RPMI8226 (cell line): ENCODE measurements around the gene APPL2.
"Not testable (repeated sequence)": the region's sequence is repeated elsewhere in the genome, so short reads cannot be mapped to it uniquely, and the experiment has no call there.

Experiments
- DNase-seq: peaks from one replicate; pipeline ENCODE4 v3.0.0-alpha.2; 2015

Gene APPL2

DNA sequence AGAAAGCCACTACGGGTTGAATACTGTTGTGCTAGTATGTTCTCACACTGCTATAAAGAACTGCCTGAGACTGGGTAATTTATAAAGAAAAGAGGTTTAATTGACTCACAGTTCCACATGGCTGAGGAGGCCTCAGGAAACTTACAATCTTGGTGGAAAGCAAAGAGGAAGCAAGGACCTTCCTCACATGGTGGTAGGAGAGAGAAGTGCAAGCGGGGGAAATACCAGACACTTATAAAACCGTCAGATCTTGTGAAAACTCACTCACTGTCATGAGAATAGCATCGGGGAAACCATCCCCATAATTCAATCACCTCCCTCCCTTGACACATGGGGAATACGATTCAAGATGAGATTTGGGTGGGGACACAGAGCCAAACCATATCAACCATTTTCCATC is 20.5 kb upstream of the APPL2 start:
- not testable (repeated sequence) for DNase-seq

DNA sequence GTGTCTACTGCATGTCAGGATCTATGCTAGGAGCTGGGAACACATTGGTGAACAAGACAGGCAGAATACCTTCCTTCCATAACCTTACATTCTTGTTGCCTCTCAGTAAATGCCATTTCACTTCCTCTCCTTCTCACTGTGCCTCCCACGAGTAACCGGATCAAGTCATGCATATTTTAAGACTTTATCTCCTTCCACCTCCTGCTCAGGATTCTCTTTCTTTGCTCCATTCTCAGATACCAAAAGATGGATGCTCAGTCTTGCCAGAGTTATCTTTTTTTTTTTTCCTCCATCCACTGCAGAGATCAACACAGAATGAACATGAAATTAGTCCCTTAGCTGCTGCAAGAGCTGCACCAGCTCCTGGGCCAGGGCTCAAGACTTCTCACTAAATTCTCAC is 20.0 kb upstream of the APPL2 start:
- no peak for DNase-seq

- DNase-seq = no peak
Measured at GRCh38 chr12:105253866-105254513, 18.0 kb upstream of the APPL2 start.

DNA sequence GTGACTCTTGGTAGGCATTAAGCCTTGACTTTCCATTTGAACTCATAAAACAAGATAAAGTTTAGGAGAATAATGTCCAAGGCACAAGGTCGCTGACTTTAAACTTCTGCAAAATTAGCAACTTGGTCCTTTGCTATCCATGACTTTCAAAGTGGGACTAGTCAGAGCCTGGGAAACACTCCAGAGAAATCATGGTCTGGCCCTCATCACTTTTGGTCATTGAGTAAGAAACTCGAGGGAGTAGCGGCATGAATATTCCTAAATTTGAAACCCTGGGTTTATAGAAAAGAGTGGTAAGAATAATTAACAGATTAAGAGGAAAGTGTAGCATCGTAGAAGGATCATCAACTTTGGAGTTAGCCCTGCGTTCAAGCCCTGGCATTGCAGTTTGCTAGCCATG is 16.9 kb upstream of the APPL2 start:
- no peak for DNase-seq

DNA sequence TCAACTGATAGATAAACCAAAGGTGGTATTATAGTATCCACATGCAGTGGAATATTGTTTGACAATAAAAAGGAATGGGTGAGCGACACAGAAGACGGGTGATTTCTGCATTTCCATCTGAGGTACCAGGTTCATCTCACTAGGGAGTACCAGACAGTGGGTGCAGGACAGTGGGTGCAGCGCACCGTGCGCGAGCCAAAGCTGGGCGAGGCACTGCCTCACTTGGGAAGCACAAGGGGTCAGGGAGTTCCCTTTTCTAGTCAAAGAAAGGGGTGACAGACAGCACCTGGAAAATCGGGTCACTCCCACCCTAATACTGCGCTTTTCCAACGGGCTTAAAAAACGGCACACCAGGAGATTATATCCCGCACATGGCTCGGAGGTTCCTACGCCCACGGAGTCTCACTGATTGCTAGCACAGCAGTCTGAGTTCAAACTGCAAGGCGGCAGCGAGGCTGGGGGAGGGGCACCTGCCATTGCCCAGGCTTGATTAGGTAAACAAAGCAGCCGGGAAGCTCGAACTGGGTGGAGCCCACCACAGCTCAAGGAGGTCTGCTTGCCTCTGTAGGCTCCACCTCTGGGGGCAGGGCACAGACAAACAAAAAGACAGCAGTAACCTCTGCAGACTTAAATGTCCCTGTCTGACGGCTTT is 9.9 kb upstream of the APPL2 start:
- DNase-seq = not testable (repeated sequence)

- DNase-seq = no peak
Measured at GRCh38 chr12:105245291-105245690, 9.3 kb upstream of the APPL2 start.

DNA sequence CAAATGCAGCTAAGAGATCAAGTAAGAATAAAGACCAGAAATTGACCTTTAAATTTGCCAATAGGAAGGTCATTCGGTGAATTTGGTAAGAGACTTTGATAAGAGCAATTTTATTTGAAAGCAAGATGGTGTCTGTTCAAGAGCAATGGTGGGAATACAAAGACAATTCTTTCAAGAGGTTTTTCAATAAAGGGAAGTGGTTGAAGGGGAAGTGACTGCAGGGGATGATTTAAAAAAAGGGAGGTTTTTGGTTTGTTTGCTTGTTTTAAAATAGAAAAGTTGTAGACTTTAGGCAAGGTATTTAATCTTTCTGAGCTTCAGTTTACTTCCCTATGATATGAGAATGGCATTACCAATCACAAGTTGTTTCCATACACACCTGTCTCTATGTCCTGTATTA is 4.3 kb upstream of the APPL2 start:
- DNase-seq = no peak

- no peak for DNase-seq
Measured at GRCh38 chr12:105239304-105239703, 3.3 kb upstream of the APPL2 start.

DNA sequence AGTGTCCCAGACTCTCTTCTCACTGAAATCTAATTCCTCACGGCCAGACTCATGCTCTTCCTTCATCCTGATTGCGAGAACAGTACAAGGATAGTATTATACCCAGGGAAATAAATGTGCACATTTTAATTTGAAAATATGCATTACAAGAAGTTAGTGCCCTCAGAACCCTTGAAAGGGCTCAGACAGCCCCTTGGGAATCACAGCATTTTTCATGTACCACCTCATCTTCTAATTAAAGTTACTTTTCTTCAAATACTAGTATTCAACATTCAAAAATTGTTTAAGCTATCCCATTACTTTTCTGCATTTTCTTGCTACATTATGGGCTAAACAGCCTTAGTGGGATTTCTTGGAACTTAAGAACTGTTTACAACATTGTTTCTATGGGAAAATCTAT is 1.7 kb upstream of the APPL2 start:
- DNase-seq = no peak

DNA sequence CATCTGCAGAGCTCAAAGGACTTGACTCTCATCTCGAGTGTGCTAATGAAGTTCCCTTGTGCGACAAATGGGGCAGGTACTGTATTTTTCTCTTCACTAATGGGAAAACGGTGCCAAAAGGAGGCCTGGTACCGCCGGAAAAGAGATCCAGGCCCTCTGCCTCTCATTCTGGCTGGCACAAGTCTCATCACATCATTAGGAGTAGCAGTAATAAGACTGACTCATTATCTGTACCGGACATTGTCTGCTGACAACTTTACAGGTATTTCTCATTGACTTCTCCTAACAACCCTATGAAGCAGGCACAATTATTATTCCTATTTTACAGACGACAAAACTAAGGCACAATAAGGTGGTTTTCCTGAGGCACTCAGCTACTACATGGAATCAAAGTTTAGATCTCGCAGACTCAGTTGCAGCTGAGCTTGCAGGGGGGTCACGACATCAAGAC is 668 bp downstream of the APPL2 start:
- DNase-seq = no peak

DNA sequence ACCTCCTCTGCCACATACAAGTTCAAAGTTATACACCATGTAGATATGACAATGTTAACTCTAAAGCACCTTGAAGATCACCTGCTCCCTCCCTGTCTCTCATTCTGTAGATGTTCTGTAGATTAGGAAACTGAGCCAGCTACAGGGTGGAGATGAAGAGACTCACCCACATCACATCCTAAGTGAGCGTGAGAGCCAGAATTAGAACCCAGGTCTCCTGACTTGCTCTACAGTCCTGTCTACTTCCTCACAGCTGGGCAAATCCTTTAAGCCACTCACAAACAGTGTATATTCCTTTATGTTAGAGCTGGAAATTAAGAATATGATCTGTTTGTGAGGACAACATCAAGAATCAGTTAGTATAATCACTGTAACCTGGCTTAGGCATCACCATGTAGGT is 1.8 kb downstream of the APPL2 start:
- no peak for DNase-seq

- no peak for DNase-seq
Measured at GRCh38 chr12:105233041-105233905, 2.7 kb downstream of the APPL2 start.

DNA sequence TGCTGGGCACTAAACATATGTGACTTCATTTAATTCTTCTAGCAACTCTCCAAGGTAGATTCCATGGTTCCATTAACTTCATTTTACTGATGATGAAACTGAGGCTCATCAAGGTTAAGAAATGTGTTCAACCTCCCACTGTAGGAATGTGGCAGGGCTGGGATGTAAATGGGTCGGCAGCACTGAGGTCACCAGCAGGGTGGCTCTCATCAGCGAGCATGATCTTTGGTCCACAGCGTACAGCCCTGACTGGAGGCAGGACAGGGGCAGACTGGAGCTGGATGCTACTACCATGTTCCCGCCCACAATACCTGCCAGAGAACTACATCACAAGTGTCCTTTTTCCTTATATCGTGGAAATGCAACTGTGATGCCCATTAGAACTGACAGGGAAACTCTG is 4.6 kb downstream of the APPL2 start:
- DNase-seq = no peak

- DNase-seq = no peak
Measured at GRCh38 chr12:105229371-105229770, 6.6 kb downstream of the APPL2 start.

DNA sequence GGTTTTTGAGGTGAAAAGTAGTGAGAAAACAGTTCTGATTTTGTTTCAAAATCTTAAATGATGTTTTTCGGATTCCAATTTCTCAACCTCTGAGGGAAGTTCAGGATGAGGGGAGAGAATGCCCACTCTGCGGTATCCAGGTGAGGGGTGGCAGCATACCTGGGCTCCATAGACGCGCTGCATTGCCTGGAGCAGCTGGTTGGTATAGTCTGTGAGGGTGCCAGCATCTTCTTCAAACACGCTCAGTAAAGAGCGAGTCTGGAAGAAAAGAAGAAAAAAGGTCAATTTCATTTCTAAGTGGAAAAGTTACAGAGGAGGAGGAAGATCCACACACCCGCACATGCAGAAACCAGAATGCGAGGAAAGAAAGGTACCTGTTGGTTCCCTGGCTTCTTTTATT is 7.0 kb downstream of the APPL2 start:
- DNase-seq = no peak

DNA sequence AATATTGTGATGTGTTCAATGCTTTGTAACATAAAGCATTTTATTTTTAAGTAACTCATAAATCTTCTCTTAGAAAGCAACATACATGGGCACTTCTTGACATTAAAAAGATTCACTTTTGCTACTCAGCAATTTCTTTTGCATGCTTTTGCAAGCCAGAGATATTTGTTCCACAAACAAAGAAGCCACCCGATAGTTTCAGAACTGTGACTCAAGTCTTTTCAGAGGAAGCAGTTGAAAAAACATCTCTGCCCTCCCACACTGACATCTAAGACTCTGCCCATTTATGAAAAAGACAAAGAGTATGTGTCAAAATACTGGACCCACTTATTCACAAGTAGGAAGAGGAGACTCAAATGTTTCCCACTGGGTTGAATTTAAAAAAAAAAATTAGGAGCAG is 7.5 kb downstream of the APPL2 start:
- DNase-seq = peak; percentile 57

DNA sequence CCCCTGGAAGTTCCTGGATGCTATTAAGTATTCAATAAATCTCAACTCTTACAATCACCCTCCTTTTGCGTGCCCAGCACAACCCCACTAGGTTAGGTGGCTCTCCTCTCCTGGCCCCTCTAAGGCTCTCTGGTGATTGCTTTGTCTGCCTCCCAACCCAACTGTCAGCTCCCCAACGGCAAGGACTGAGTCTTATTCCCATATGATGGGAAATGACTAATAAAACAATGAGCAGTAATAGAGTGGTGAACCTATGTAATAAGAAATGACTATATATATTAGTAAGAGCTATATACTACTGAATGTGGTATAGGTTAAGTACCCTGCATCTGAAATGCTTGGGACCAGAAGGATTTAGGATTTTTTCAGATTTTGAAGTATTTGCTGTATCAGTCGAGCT is 8.1 kb downstream of the APPL2 start:
- DNase-seq = no peak

DNA sequence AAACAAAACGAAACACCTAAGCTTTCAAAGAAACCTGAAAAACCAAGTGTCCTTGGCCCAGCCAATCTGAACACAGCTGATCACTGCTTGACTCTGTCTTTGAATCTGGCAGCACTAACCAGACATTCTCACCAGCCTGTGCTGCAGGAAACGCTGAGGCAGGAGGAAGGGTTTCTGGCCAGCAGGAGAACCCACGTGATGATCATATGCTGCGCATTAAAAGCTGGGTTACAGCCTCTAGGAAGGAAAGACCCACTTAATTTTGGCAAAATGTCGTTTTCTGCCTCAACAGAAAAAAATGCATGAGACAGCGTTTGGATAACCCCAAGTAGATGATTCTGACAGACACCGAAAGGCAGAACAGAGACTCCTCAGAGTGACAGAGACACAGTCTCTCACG is 9.8 kb downstream of the APPL2 start:
- DNase-seq = peak; percentile 79

DNA sequence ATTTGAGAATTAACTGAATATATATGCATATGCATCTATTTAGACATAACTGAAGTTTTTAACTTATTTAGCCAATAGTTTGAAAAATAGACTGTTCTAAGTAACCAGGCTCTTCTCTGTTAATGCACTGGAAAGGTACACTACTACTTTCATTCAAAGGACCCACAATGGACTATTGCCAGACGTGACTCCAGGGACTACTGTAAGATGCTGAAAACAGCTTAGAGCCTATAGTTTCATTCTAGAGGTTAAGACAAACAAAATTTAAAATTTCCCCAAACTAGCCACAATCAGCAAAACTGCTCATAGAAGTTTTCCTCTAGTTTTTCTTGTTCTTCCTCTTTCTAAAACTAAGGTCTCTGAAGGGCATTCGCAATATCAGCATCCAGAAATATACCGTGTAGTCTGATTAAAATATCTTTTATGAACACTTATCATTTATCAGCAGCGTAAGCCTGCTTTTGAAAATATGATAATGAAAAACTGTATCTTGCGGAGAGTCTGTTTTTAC is 10.4 kb downstream of the APPL2 start:
- peak; percentile 45 for DNase-seq

DNA sequence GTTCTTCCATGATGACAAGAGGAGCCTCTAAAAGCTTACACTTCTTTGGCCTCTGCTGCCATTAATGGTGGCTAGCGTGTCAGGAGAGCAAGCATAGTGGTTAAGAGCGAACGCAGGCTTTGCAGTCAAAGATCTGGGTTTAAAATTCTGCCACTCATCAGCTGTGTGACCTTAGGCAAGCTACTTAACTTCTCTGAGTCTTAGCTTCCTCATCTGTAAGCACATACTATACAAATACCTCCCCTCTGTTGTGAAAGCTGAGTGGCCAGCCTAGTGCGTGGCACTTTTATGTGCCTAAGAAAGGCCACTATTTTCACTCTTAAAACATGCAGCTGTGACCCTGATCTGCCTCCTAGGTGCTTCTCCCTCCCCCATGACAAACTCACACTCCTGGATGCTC is 11.6 kb downstream of the APPL2 start:
- DNase-seq = no peak

DNA sequence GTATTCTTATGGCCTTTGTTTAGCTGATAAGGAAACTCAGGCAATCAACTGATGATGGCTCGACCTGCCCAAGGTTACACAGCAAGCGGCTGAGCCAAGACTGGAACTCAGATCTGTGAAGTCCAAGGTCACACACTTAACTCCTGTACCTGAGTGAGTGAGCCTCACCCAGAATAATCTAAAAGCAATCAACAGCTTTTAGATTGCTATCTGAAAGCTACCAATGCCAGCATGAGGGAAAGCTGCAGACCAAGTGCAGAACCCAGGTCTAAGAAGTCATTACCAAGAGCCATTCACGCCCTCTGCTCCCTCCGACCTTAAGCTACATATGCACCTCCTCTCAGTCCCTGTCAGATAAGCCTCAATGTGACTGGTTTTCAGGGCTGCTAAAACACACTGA is 12.1 kb downstream of the APPL2 start:
- DNase-seq = no peak

GRCh38 chr12:105223352-105223845 is 12.6 kb downstream of the APPL2 start:
- DNase-seq = peak; percentile 23

DNA sequence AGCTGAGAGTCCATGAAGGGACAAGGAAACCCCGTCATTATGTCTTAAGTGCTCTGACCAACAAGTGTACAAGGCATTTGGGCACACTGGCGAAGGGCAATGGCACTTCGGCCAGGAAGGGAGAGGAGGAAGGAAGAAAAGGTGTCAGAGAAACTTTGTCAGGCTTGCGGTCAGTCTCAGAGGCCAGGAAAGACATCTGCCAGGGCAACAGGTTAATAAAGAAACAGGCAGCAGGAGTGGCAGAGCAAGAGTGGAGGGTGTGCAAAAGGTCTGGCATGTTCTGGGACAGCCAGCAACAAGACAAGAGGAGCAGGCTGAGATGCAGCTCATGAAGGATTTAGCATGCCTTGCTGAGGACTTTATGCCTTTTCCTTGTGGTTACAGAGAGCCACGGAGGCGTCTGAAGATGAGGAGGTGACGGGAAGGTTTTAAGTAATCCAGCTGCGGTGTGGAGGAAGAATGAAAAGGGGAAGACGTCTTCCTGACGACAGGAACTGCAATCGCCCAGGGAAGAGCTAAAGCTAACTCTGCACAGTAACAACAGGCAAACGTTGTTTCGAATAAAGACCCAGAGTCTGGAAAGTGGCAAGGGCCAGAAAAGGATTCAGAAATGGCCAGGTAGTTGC is 13.1 kb downstream of the APPL2 start:
- no peak for DNase-seq
